PFSK-1 (cell line): ENCODE measurements around the gene IL10RA.

Experiments used
- FOXP2 ChIP-seq: optimal IDR thresholded peaks from 2 replicates; pipeline ENCODE3; 2011; ENCODE audit warnings: borderline replicate concordance, control low read depth, inconsistent platforms; ENCODE audit not compliant: insufficient read depth; ENCODE audit errors: extremely low read length, extremely low read depth
- POLR2AphosphoS5 ChIP-seq: IDR thresholded peaks from 2 replicates; pipeline ENCODE4 v1.6.1; 2012; ENCODE audit warnings: low read depth, mild to moderate bottlenecking, control low read depth, low read length, moderate library complexity
- SIN3A ChIP-seq: IDR thresholded peaks from 2 replicates; pipeline ENCODE4 v1.6.1; 2012; ENCODE audit warnings: mild to moderate bottlenecking, low read length, moderate library complexity, borderline replicate concordance; ENCODE audit not compliant: insufficient read depth
- TAF1 ChIP-seq: IDR thresholded peaks from 2 replicates; pipeline ENCODE4 v1.6.1; 2012; ENCODE audit warnings: low read length, control low read depth, borderline replicate concordance; ENCODE audit not compliant: insufficient read depth
- TF ChIP-seq, protein P1 (sequence below), 2 experiments: IDR thresholded peaks; 2 replicates each; pipeline versions ENCODE4 v1.6.1 to v1.8.0; 2011 to 2012; ENCODE audit warnings: low read depth in 2 of 2, low read length in 2 of 2, control low read depth in 1 of 2, inconsistent platforms in 1 of 2, mild to moderate bottlenecking in 1 of 2, moderate library complexity in 1 of 2; ENCODE audit not compliant: insufficient read depth in 1 of 2

Gene IL10RA

DNA sequence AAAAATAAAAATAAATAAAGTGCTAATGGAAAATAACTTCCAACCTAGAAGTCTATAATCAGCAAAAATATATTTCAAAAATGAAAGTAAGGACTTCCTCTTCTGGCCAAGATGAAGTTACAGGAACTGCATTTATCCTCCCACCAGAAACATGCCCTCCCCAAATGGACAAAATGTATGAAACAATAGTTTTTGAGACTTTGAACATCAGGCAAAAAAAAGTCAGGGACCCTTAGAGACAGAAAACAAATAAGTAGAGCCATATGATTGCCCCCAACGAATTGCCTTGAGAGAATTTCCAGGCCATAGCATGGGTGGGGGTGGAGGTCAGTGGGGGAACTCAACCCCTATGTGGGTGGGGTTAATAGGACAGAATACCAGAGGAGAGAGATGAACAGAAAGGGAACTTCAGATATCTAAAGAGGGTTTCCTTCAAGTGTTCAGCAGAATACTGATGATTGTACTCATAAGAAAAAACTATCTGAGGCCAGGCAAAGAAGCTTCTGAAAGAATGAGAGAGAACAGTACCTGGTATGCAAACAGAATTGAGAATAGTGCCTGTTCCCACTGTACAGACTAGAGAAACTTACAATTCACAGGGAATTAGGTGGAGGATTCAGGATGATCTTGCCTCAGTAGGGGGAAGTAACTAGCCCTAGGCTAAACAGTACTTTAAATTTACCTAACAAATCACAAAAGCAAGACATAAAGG is 26.6 kb upstream of the IL10RA start:
- no peak for TF ChIP-seq SIN3A
- TF ChIP-seq TAF1 = no peak
- no peak for TF ChIP-seq POLR2AphosphoS5
- no peak for TF ChIP-seq FOXP2
- TF ChIP-seq, protein P1, sequence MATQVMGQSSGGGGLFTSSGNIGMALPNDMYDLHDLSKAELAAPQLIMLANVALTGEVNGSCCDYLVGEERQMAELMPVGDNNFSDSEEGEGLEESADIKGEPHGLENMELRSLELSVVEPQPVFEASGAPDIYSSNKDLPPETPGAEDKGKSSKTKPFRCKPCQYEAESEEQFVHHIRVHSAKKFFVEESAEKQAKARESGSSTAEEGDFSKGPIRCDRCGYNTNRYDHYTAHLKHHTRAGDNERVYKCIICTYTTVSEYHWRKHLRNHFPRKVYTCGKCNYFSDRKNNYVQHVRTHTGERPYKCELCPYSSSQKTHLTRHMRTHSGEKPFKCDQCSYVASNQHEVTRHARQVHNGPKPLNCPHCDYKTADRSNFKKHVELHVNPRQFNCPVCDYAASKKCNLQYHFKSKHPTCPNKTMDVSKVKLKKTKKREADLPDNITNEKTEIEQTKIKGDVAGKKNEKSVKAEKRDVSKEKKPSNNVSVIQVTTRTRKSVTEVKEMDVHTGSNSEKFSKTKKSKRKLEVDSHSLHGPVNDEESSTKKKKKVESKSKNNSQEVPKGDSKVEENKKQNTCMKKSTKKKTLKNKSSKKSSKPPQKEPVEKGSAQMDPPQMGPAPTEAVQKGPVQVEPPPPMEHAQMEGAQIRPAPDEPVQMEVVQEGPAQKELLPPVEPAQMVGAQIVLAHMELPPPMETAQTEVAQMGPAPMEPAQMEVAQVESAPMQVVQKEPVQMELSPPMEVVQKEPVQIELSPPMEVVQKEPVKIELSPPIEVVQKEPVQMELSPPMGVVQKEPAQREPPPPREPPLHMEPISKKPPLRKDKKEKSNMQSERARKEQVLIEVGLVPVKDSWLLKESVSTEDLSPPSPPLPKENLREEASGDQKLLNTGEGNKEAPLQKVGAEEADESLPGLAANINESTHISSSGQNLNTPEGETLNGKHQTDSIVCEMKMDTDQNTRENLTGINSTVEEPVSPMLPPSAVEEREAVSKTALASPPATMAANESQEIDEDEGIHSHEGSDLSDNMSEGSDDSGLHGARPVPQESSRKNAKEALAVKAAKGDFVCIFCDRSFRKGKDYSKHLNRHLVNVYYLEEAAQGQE (IDR thresholded peaks at IDR 0.05; ENCODE audit: insufficient read depth in 1 of 2, low read depth in 2 of 2, low read length in 2 of 2) = no peak

DNA sequence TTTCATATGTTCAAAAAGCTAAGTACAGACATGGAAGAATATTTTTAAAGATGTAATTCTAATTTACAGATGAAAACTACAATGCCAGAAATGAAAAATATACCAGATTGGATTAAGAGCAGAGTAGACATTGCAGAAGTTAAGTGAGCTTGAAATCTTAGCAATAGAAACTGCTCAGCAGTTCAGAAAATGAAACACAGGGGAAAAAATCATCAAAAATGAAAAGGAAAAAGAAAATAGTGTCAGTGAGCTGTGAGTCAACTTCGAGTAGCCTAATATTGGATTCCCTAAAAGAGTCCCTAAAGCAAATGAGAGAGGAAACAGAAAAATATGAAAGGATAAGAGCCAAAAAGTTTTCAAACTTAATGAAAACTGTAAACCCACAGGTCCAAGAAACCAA is 25.8 kb upstream of the IL10RA start:
- TF ChIP-seq TAF1 (no peak), POLR2AphosphoS5 (no peak), FOXP2 (no peak), SIN3A (no peak)
- TF ChIP-seq, protein P1 (IDR thresholded peaks at IDR 0.05; ENCODE audit: insufficient read depth in 1 of 2, low read depth in 2 of 2, low read length in 2 of 2) = no peak

DNA sequence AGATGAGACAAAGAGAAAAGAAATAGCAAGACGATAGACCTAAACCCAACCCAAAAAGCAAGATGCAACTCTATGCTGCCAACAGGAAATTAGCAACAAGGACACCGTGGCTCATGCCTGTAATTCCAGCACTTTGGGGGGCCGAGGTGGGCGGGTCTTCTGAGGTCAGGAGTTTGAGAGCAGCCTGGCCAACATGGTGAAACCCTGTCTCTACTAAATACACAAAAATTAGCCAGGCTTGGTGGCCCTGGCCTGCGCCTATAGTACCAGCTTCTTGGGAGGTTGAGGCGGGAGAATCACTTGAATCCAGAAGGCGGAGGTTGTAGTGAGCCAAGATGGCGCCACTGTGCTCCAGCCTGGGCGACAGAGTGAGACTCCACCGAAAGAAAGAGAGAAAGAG is 24.3 kb upstream of the IL10RA start:
- TF ChIP-seq POLR2AphosphoS5 (no peak), FOXP2 (no peak), SIN3A (no peak), TAF1 (no peak)
- TF ChIP-seq, protein P1 (IDR thresholded peaks at IDR 0.05; ENCODE audit: insufficient read depth in 1 of 2, low read depth in 2 of 2, low read length in 2 of 2) = no peak

DNA sequence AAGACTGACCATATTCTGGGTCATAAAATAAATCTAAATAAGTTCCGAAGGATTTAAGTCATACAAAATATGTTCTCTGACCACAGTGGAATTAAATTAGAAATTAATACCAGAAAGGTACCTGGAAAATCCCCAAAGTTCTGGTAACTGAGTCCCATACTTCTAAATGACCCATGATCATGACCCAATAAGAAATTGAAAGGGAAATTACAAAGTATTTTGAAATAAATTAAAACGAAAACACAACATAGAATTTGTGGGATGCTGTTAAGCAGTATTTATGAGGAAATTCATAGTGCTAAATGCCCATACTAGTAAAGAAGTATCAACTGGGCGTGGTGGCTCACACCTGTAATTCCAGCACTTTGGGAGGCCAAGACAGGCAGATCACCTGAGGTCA is 23.4 kb upstream of the IL10RA start:
- TF ChIP-seq, protein P1 (IDR thresholded peaks at IDR 0.05; ENCODE audit: insufficient read depth in 1 of 2, low read depth in 2 of 2, low read length in 2 of 2) = no peak
- TF ChIP-seq POLR2AphosphoS5 = no peak
- no peak for TF ChIP-seq FOXP2
- no peak for TF ChIP-seq SIN3A
- TF ChIP-seq TAF1 = no peak

DNA sequence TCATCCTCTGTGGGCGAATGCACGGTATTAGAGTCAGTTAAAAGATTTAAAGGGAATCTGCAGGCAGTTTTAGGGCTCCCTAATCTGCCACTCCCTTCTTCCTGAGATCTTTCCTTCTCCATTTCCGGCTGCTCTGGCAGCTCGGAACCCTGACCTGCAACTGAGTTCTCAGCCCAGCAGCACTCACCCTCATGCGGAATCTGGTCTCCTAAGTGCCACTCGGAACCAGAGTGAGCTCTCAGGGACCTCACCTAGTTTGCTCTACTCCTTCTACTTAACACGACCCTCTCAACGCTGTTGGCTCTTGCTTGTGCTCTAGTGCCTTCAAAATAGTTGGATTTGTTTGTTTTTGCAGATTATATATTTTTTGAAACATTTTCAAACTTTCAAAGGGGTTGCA is 19.3 kb upstream of the IL10RA start:
- TF ChIP-seq FOXP2 (no peak), TAF1 (no peak), POLR2AphosphoS5 (no peak), SIN3A (no peak)
- TF ChIP-seq, protein P1 (IDR thresholded peaks at IDR 0.05; ENCODE audit: insufficient read depth in 1 of 2, low read depth in 2 of 2, low read length in 2 of 2) = no peak
